HepG2 (cell line): ENCODE measurements around the gene CORO7. TPM values are rescaled to one million over a fixed set of nuclear protein-coding genes. Genes with fewer than 3 reads are reported as not detected.

Experiments
- ATAC-seq: fragments of 200-7000 bp; cut with Tn5 transposase; 3 replicates; pipeline ENCODE4 v1.9.1; 2020; ENCODE audit warnings: mild to moderate bottlenecking, moderate library complexity
- BruUV-seq: library from RNA; stranded (reverse); fragments of 400-500 nt; replicated peaks from 2 replicates; lab custom pipeline; 2021; lab: Mats Ljungman, UMichigan
- CTCF ChIA-PET: fragments of 300-600 bp; formaldehyde crosslinking; extraction: SDS; loops from one replicate; lab custom pipeline; 2021; ENCODE audit warnings: low total read pairs, inconsistent platforms, low intra/inter-chr PET ratio; lab: Yijun Ruan, JAX
- POLR2A ChIA-PET: fragments of 350-600 bp; sonication (Branson Sonifier 250); formaldehyde crosslinking; loops from one replicate; lab custom pipeline; 2020; ENCODE audit warnings: antibody characterized with exemption, inconsistent platforms; lab: Yijun Ruan, JAX
- DNase-seq: peaks from one replicate; pipeline ENCODE4 v3.0.0-alpha.2; 2015; ENCODE audit warnings: low spot score
- FAIRE-seq: peaks from 3 replicates; lab custom pipeline; 2011; peaks lifted over from hg19 to GRCh38; lab: Jason Lieb, UNC
- H2AFZ ChIP-seq: one replicate; pipeline ENCODE4 v1.6.1; 2011; ENCODE audit warnings: low read length, inconsistent platforms
- H3K27ac ChIP-seq: fragments of 300-600 bp; 3 replicates; pipeline ENCODE4 v1.8.0; 2011; ENCODE audit warnings: mixed run types, mild to moderate bottlenecking, mixed read lengths, low read length, inconsistent platforms; ENCODE audit not compliant: insufficient read depth; ENCODE audit errors: extremely low read length
- H3K27me3 ChIP-seq, 2 experiments: fragments of 200-600 bp in 1 of 2; 2 replicates in 1 of 2; 3 replicates in 1 of 2; pipeline versions ENCODE4 v1.6.0 to v1.8.0; 2011; ENCODE audit warnings: low read length in 2 of 2, mild to moderate bottlenecking in 2 of 2, moderate library complexity in 2 of 2, inconsistent platforms in 1 of 2; ENCODE audit not compliant: insufficient read depth in 2 of 2, control insufficient read depth in 1 of 2
- H3K36me3 ChIP-seq, 2 experiments: fragments of 200-600 bp in 1 of 2; replicated peaks in 1 of 2; 2 replicates in 1 of 2; 3 replicates in 1 of 2; pipeline versions ENCODE4 v1.5.1 to v1.8.0; 2011; ENCODE audit warnings: low read length in 2 of 2, inconsistent platforms in 1 of 2; ENCODE audit not compliant: insufficient read depth in 2 of 2, control insufficient read depth in 1 of 2
- H3K4me1 ChIP-seq: 2 replicates; pipeline ENCODE4 v1.5.1; 2012; ENCODE audit warnings: low read length, inconsistent platforms; ENCODE audit not compliant: insufficient read depth
- H3K4me2 ChIP-seq: 2 replicates; pipeline ENCODE4 v1.6.0; 2011; ENCODE audit warnings: low read depth, low read length, inconsistent platforms
- H3K4me3 ChIP-seq, 3 experiments: fragments of 200-600 bp in 1 of 3; sonication (generic), shearing (Covaris generic) in 1 of 3; replicated peaks in 1 of 3; 2 replicates each; pipeline ENCODE4 v1.5.1; 2011 to 2016; ENCODE audit warnings: low read length in 3 of 3, inconsistent platforms in 2 of 3, low read depth in 2 of 3, mild to moderate bottlenecking in 2 of 3, control low read depth in 1 of 3, mixed read lengths in 1 of 3; ENCODE audit not compliant: insufficient read depth in 1 of 3
- H3K79me2 ChIP-seq: one replicate; pipeline ENCODE4 v1.6.1; 2011; ENCODE audit warnings: low read length, inconsistent platforms; ENCODE audit not compliant: insufficient read depth
- H3K9ac ChIP-seq: 2 replicates; pipeline ENCODE4 v1.6.0; 2011; ENCODE audit warnings: mild to moderate bottlenecking, low read depth, low read length, inconsistent platforms; ENCODE audit not compliant: insufficient read depth
- H3K9me3 ChIP-seq: 2 replicates; pipeline ENCODE4 v1.5.1; 2012; ENCODE audit warnings: mild to moderate bottlenecking, low read length
- H4K20me1 ChIP-seq: 2 replicates; pipeline ENCODE4 v1.6.0; 2011; ENCODE audit warnings: inconsistent platforms, mild to moderate bottlenecking, low read length, moderate library complexity; ENCODE audit not compliant: insufficient read depth
- AGO1 ChIP-seq: fragments of 200-400 bp; formaldehyde crosslinking; IDR thresholded peaks from 2 replicates; pipeline ENCODE4 v1.6.1; 2017; ENCODE audit warnings: mild to moderate bottlenecking, low read depth, low read length, moderate library complexity; ENCODE audit not compliant: poor library complexity, severe bottlenecking
- AGO2 ChIP-seq: fragments of 200-400 bp; formaldehyde crosslinking; optimal IDR thresholded peaks from 2 replicates; pipeline ENCODE3; 2017; ENCODE audit warnings: mild to moderate bottlenecking, low read depth, low read length, moderate library complexity
- ARNT2 ChIP-seq: sonication (generic); formaldehyde crosslinking; IDR thresholded peaks from 2 replicates; pipeline ENCODE4 v1.8.0; 2022; ENCODE audit warnings: mild to moderate bottlenecking, low read depth, missing genetic modification reagents, moderate library complexity
- CEBPB ChIP-seq: IDR thresholded peaks from 2 replicates; pipeline ENCODE4 v1.6.1; 2011; ENCODE audit warnings: low read depth, low read length, improper control_type of control experiment, borderline replicate concordance
- EED ChIP-seq: sonication (generic); formaldehyde crosslinking; IDR thresholded peaks from 2 replicates; pipeline ENCODE4 v1.5.0; 2020; ENCODE audit warnings: mild to moderate bottlenecking, missing genetic modification reagents
- HNF4A ChIP-seq: sonication (generic); formaldehyde crosslinking; IDR thresholded peaks from 2 replicates; pipeline ENCODE4 v1.4.0; 2020; ENCODE audit warnings: missing genetic modification reagents
- KMT2B ChIP-seq: IDR thresholded peaks from 2 replicates; pipeline ENCODE4 v1.6.1; 2016; ENCODE audit warnings: missing genetic modification reagents, missing compliant biosample characterization
- MEIS1 ChIP-seq: sonication (generic); formaldehyde crosslinking; IDR thresholded peaks from 2 replicates; pipeline ENCODE4 v1.9.0; 2021; ENCODE audit warnings: mild to moderate bottlenecking, missing genetic modification reagents, moderate library complexity, borderline replicate concordance
- MIER3 ChIP-seq: IDR thresholded peaks from 2 replicates; pipeline ENCODE4 v1.6.1; 2016; ENCODE audit warnings: missing compliant biosample characterization, borderline replicate concordance
- RBFOX2 ChIP-seq: fragments of 200-400 bp; formaldehyde crosslinking; IDR thresholded peaks from 2 replicates; pipeline ENCODE4 v1.6.1; 2017; ENCODE audit warnings: low read depth, mild to moderate bottlenecking, low read length
- TBL1XR1 ChIP-seq: fragments of 150-350 bp; IDR thresholded peaks from 2 replicates; pipeline ENCODE4 v1.6.1; 2014; ENCODE audit warnings: borderline replicate concordance, low read length; ENCODE audit not compliant: partially characterized antibody
- ZBTB7B ChIP-seq: sonication (generic); formaldehyde crosslinking; IDR thresholded peaks from 2 replicates; pipeline ENCODE4 v1.4.0; 2020; ENCODE audit warnings: missing genetic modification reagents
- ZNF10 ChIP-seq: sonication (generic); formaldehyde crosslinking; IDR thresholded peaks from 2 replicates; pipeline ENCODE4 v1.4.0; 2020; ENCODE audit warnings: mild to moderate bottlenecking, low read depth, missing genetic modification reagents, borderline replicate concordance
- ZNF263 ChIP-seq: sonication (generic); formaldehyde crosslinking; IDR thresholded peaks from 2 replicates; pipeline ENCODE4 v1.4.0; 2020; ENCODE audit warnings: missing genetic modification reagents
- WGBS: methylation state at CpG from one replicate; pipeline ENCODE4 v1.1.6; 2017; ENCODE audit warnings: low lambda C conversion rate; 5-methylcytosine and 5-hydroxymethylcytosine counted together
- in situ Hi-C: cut with HindIII; loops from 2 replicates; pipeline ENCODE4 v1.10.0; 2017; ENCODE audit warnings: low pct_unique_long_range_greater_than_20kb; ENCODE audit not compliant: extremely low pct_ligation_motif_present
- intact Hi-C: fragments of 100-400 bp; cut with micrococcal nuclease; formaldehyde crosslinking; loops from one replicate; pipeline ENCODE4 v1.10.0; 2022; ENCODE audit not compliant: unreplicated experiment
- polyA plus RNA-seq, 8 experiments: library from polyadenylated mRNA; depleted of rRNA in 3 of 8; stranded (reverse) in 7 of 8; unstranded in 1 of 8; fragments of >200 nt; fragmentation: Illumina TruSeq in 4 of 8; extraction: Trizol in 4 of 8; gene quantifications; 2 replicates each; pipeline versions ENCODE4 v1.2.1 to v1.2.3, GENCODE V29; 2011 to 2016; ENCODE audit warnings: low read depth in 4 of 8, missing spikeins in 1 of 8, mixed read lengths in 1 of 8; ENCODE audit not compliant: insufficient read depth in 1 of 8
- total RNA-seq, 5 experiments: library from RNA; depleted of rRNA; stranded (reverse); fragments of >200 nt; fragmentation: Illumina TruSeq; extraction: Trizol; gene quantifications; 2 replicates each; pipeline ENCODE4 v1.2.3, GENCODE V29; 2016; ENCODE audit warnings: low read depth in 1 of 5
- TF ChIP-seq, protein P1 (sequence below): sonication (generic); formaldehyde crosslinking; IDR thresholded peaks from 2 replicates; pipeline ENCODE4 v1.4.0; 2020; ENCODE audit warnings: missing genetic modification reagents

The CORO7 gene
- total and polyA plus RNA-seq, 2 of the 13 experiments (the other 11 are each of a cell fraction or from before 2014, with no cell fraction given) = 9.9 to 14.3 TPM

DNA sequence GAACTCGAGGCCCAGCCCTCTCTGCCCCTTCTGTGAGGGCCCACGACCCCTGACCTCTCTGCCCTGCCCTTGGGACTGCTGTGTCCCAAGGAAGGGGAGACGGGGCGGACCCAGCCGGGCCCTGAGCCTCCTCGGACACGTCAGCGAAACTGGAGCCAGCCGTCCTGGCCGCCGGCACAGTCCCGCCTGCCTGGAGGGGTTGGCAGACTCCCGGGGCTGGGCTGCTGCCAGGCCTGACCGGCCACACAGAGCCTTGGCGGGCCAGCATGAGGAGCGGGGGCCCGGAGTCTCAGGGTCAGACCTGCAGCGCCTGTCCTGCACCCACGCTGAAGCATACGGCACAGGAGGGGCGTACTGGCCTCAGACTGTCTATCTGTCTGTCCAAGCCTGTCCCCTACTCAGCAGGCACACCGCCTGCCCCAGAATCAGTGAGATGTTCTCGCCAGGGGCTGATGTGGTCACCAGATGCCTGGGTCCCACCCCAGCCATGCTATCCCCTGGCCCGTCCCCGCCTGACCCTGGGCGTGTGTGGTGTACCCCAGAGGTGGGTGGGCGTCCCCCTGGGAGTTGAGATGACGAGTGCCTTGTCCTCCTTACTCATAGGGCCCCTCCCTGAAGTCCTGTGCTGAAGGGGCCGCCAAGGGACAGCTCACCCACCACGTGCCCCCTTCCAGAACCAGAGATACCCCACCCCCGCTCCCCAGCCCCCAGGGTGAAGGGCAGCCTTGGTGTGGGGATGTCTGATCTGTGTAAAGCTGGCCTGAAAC is 40.1 kb downstream of the CORO7 start:
- peaks cover 79% of the 10 kb centered on the region for H3K4me1 ChIP-seq
- H3K27me3 ChIP-seq = no peaks in the 10 kb centered on the region
- no peak for ATAC-seq
- 95% methylated on average over 9 of the region's 31 CpGs for WGBS
- no peak for TF ChIP-seq TBL1XR1
- peak; percentile 76 for TF ChIP-seq RBFOX2
- no peak for TF ChIP-seq CEBPB
- peak; percentile 73 for TF ChIP-seq AGO2
- TF ChIP-seq ARNT2 = no peak
- TF ChIP-seq AGO1 = peak; percentile 35
- TF ChIP-seq MEIS1 (CRISPR knock-in tag) = no peak
- BruUV-seq = no TSS peak
- no peak overlapping the region for H3K27ac ChIP-seq
- FAIRE-seq = no peak
- in situ Hi-C loops (no loop called here), intact Hi-C loops (no loop called here)
- POLR2A ChIA-PET = no interaction called here
- H2AFZ ChIP-seq = no peak overlapping the region
- no peaks in the 10 kb centered on the region for H3K9me3 ChIP-seq
- no peak for DNase-seq
- H4K20me1 ChIP-seq = peaks cover 52% of the 10 kb centered on the region
- CTCF ChIA-PET = no interaction called here
- H3K4me3 ChIP-seq = no peak overlapping the region
- no peak overlapping the region for H3K4me2 ChIP-seq
- H3K79me2 ChIP-seq = peaks cover 57% of the 10 kb centered on the region
- no peak overlapping the region for H3K9ac ChIP-seq
- H3K36me3 ChIP-seq = peaks cover 2 to 5% of the 10 kb centered on the region in 2 experiments; a peak in 3 of 5 replicates

DNA sequence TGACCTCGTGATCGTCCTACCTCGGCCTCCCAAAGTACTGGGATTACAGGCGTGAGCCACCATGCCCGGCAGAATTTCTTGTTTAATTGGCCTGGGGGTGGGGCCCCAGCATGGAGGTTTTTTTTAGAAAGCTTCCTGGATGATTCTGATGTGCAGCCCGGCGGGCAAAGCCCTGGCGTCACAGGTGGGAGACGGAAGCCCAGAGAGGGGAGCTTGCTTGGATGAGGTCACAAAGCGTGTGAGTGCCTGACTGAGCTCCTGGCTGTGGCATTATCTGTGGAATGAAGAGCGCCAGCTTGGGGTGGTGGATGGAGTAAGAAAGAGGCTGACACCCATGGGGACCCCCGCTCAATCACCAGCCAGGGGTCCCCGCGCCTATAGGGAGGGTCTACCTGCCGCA is 40.7 kb downstream of the CORO7 start:
- ATAC-seq (no peak), FAIRE-seq (no peak), DNase-seq (no peak)
- BruUV-seq = no TSS peak
- Histone ChIP-seq H3K4me1 (peaks cover 85% of the 10 kb centered on the region), H3K27ac (no peak overlapping the region), H3K79me2 (peaks cover 57% of the 10 kb centered on the region), H3K27me3 (no peaks in the 10 kb centered on the region), H3K36me3 (peaks cover 2 to 4% of the 10 kb centered on the region in 2 experiments; a peak in 3 of 5 replicates), H3K9me3 (no peaks in the 10 kb centered on the region), H2AFZ (no peak overlapping the region), H3K9ac (no peak overlapping the region), H3K4me3 (no peak overlapping the region), H4K20me1 (peaks cover 47% of the 10 kb centered on the region), H3K4me2 (no peak overlapping the region)
- TF ChIP-seq ZNF10 (no peak), ZBTB7B (CRISPR knock-in tag) (no peak), MIER3 (CRISPR knock-in tag) (no peak), EED (no peak), ZNF263 (CRISPR knock-in tag) (no peak), KMT2B (CRISPR knock-in tag) (no peak), HNF4A (CRISPR knock-in tag) (no peak)
- TF ChIP-seq, protein P1, sequence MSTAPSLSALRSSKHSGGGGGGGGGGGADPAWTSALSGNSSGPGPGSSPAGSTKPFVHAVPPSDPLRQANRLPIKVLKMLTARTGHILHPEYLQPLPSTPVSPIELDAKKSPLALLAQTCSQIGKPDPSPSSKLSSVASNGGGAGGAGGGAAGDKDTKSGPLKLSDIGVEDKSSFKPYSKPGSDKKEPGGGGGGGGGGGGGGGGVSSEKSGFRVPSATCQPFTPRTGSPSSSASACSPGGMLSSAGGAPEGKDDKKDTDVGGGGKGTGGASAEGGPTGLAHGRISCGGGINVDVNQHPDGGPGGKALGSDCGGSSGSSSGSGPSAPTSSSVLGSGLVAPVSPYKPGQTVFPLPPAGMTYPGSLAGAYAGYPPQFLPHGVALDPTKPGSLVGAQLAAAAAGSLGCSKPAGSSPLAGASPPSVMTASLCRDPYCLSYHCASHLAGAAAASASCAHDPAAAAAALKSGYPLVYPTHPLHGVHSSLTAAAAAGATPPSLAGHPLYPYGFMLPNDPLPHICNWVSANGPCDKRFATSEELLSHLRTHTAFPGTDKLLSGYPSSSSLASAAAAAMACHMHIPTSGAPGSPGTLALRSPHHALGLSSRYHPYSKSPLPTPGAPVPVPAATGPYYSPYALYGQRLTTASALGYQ (CRISPR knock-in tag) = no peak
- 95% methylated on average over 11 of the region's 15 CpGs for WGBS
- in situ Hi-C loops (no loop called here), intact Hi-C loops (no loop called here)
- ChIA-PET CTCF (interaction anchor here (1.0 kb wide), 1 partner anchor 27 kb away, joined by 3 read pairs; no protein-coding TSS in a partner anchor), POLR2A (interaction anchor here (0.8 to 1.7 kb wide), 2 partner anchors 24 to 30 kb away, joined by 3 to 6 read pairs; no protein-coding TSS in a partner anchor)
